Upper lobe of left lung (tissue), 6 donors: Measurements from ENCODE around the gene ATP11A. TPM values are rescaled to one million over a fixed set of nuclear protein-coding genes. Genes with fewer than 3 reads are reported as not detected.

Source experiments
- ATAC-seq, 2 donors: fragments of 200-7000 bp; cut with Tn5 transposase; one replicate each; pipeline ENCODE4 v1.9.1; 2022; ENCODE audit warnings: mild to moderate bottlenecking in 2 of 2, moderate library complexity in 2 of 2; ENCODE audit not compliant: low FRiP score in 2 of 2
- DNase-seq, 2 donors: peaks; one replicate each; pipeline ENCODE4 v3.0.0-alpha.2; 2019 to 2020
- H3K27ac ChIP-seq, 4 donors: fragments of 200-600 bp; sonication (generic); one replicate each; pipeline ENCODE4 v1.5.1; 2016 to 2019
- H3K27me3 ChIP-seq, 4 donors: fragments of 200-600 bp; sonication (generic); one replicate each; pipeline ENCODE4 v1.5.1; 2017 to 2019
- H3K36me3 ChIP-seq, 4 donors: fragments of 200-600 bp; sonication (generic); one replicate each; pipeline ENCODE4 v1.5.1; 2016 to 2019
- H3K4me1 ChIP-seq, 4 donors: fragments of 200-600 bp; sonication (generic); one replicate each; pipeline ENCODE4 v1.5.1; 2018 to 2019
- H3K4me3 ChIP-seq, 4 donors: fragments of 200-600 bp; sonication (generic); one replicate each; pipeline ENCODE4 v1.5.1; 2017 to 2019; ENCODE audit warnings: mild to moderate bottlenecking in 2 of 4, moderate library complexity in 1 of 4
- H3K9me3 ChIP-seq, 4 donors: fragments of 200-600 bp; sonication (generic); one replicate each; pipeline ENCODE4 v1.5.1; 2018 to 2019
- CTCF ChIP-seq, 6 experiments: fragments of 450-650 bp in 4 of 6; fragments of 200-600 bp in 2 of 6; sonication (generic) in 2 of 6; IDR thresholded peaks; one replicate each; pipeline ENCODE4 v1.5.1; 2016 to 2019; ENCODE audit warnings: antibody characterized with exemption in 6 of 6
- EP300 ChIP-seq, 4 donors: sonication (generic); formaldehyde crosslinking; IDR thresholded peaks; one replicate each; pipeline ENCODE4 v1.5.1; 2017; ENCODE audit warnings: antibody characterized with exemption in 4 of 4, control low read depth in 2 of 4
- POLR2A ChIP-seq, 4 donors: fragments of 450-650 bp; IDR thresholded peaks; one replicate each; pipeline ENCODE4 v1.5.1; 2016 to 2017; ENCODE audit warnings: antibody characterized with exemption in 4 of 4, mild to moderate bottlenecking in 2 of 4
- POLR2AphosphoS5 ChIP-seq, 2 donors: sonication (generic); formaldehyde crosslinking; IDR thresholded peaks; one replicate each; pipeline ENCODE4 v1.5.1; 2017; ENCODE audit warnings: antibody characterized with exemption in 2 of 2
- WGBS, 2 donors: methylation state at CpG; one replicate each; pipeline ENCODE4 v1.1.5; 2017 to 2018; 5-methylcytosine and 5-hydroxymethylcytosine counted together
- total RNA-seq, 6 donors: library from RNA; depleted of rRNA in 4 of 6; stranded (reverse); fragments of >200 nt in 4 of 6; gene quantifications; one replicate each; pipeline versions ENCODE4 v1.1.0 to v1.2.1, GENCODE V29; 2016 to 2021
- donor health status: DM: no; HTN: no; CAD: no; lungs with moderate emphysema.
- donor health status: DM: no; HTN: yes; CAD: no; lungs with severe emphysema.

ATP11A gene
- total RNA-seq, 6 donors from 2014 or later, result 159 to 285 (median 260) TPM

- Histone ChIP-seq H3K27ac (peak overlapping the region in 3 of 4 donors; percentile 72 to 85 (median 79)), H3K9me3 (no peaks in the 10 kb centered on the region), H3K4me3 (no peak overlapping the region), H3K4me1 (peaks cover 15 to 56% (median 39%) of the 10 kb centered on the region in 4 donors), H3K27me3 (no peaks in the 10 kb centered on the region), H3K36me3 (peaks cover 0 to 17% (median 12%) of the 10 kb centered on the region in 4 donors)
- 61 to 68% methylated on average over 19 of the region's 19 CpGs for WGBS, 2 donors
- ATAC-seq (no peak), DNase-seq (peak in 1 of 2 donors; percentile 78)
- no peak for TF ChIP-seq CTCF (IDR thresholded peaks at IDR 0.05)
- peak in 1 of 2 donors; percentile 30 for TF ChIP-seq POLR2AphosphoS5 (IDR thresholded peaks at IDR 0.05)
Observed at GRCh38 chr13:112781881-112782361, 92.1 kb downstream of the ATP11A start.

- H3K4me3 ChIP-seq, result no peak overlapping the region
- peaks cover 0 to 19% (median 13%) of the 10 kb centered on the region in 4 donors for H3K36me3 ChIP-seq
- peak overlapping the region; percentile 64 to 85 (median 76) for H3K27ac ChIP-seq
- no peak for TF ChIP-seq POLR2A (IDR thresholded peaks at IDR 0.05)
- no peak for TF ChIP-seq POLR2AphosphoS5 (IDR thresholded peaks at IDR 0.05)
- TF ChIP-seq EP300 (IDR thresholded peaks at IDR 0.05), result no peak
- TF ChIP-seq CTCF (IDR thresholded peaks at IDR 0.05), result no peak
- DNase-seq (no peak), ATAC-seq (peak in 1 of 2 donors; percentile 45)
- no peaks in the 10 kb centered on the region for H3K9me3 ChIP-seq
- 76 to 79% methylated on average over 5 to 15 of the region's 15 CpGs for WGBS, 2 donors
- H3K4me1 ChIP-seq, result peaks cover 12 to 50% (median 37%) of the 10 kb centered on the region in 4 donors
- H3K27me3 ChIP-seq, result no peaks in the 10 kb centered on the region
Observed at GRCh38 chr13:112782429-112783010, 92.7 kb downstream of the ATP11A start.

DNA sequence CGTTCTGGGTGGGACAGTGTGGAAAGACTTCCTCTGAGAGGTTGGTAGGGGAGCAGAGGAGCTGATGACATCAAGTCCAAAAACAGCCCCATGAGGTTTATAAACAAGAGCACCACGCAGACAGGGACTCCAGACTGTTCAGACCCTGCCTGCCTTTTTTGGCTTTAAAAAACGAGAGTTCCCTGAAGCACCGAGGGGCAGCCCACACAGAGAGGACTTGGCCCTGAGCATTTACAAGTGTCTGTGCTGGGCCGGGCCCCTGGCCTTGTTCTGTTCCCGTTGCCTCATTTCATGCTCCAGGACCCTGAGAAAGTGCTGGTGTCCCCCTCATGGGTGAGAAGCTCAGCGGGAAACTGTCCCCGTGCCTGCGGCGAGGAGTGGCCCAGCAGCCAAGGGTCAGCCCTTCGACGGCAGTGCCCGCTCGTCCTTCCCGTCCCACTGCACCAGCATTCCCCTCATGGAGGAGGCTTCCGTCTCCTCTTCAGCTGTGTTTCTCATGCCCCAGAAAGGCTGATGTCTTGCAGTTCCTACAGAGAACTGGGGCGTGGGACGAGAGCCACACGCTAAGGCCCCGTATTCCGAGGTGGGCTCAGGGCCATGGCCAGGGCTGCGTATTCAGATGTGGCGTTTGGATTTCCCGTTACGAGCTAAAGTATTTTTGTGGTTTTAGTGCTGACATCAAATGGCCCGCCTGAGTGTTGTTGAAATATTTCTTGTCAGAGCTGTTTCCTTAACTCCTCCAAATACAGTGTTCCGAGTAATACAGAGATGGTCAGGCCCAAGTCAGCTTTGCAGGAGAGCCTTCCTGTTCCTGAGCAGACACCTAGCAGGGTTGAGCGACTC, 93.5 kb downstream of the ATP11A start:
- Histone ChIP-seq H3K27ac (peak overlapping the region; percentile 64 to 85 (median 76)), H3K4me3 (no peak overlapping the region), H3K9me3 (no peaks in the 10 kb centered on the region), H3K27me3 (no peaks in the 10 kb centered on the region), H3K4me1 (peaks cover 8 to 44% (median 34%) of the 10 kb centered on the region in 4 donors), H3K36me3 (peaks cover 4 to 27% (median 19%) of the 10 kb centered on the region in 4 donors)
- peak; percentile 86 to 93 for ATAC-seq
- peak in 1 of 2 donors; percentile 78 for DNase-seq
- peak in 1 of 2 donors; percentile 6 for TF ChIP-seq POLR2AphosphoS5 (IDR thresholded peaks at IDR 0.05)
- no peak for TF ChIP-seq CTCF (IDR thresholded peaks at IDR 0.05)
- TF ChIP-seq EP300 (IDR thresholded peaks at IDR 0.05), result peak in 3 of 4 donors; percentile 44 to 71 (median 55)
- no peak for TF ChIP-seq POLR2A (IDR thresholded peaks at IDR 0.05)
- WGBS, 2 donors, result 45 to 60% methylated on average over 18 to 25 of the region's 28 CpGs

- TF ChIP-seq POLR2A (IDR thresholded peaks at IDR 0.05) (no peak), POLR2AphosphoS5 (IDR thresholded peaks at IDR 0.05) (peak in 1 of 2 donors; percentile 5), EP300 (IDR thresholded peaks at IDR 0.05) (peak in 1 of 4 donors; percentile 45), CTCF (IDR thresholded peaks at IDR 0.05) (no peak)
- 55 to 74% methylated on average over 9 of the region's 9 CpGs for WGBS, 2 donors
- Histone ChIP-seq H3K36me3 (peaks cover 7 to 31% (median 21%) of the 10 kb centered on the region in 4 donors), H3K9me3 (no peaks in the 10 kb centered on the region), H3K4me3 (no peak overlapping the region), H3K4me1 (peaks cover 8 to 44% (median 34%) of the 10 kb centered on the region in 4 donors), H3K27me3 (no peaks in the 10 kb centered on the region), H3K27ac (peak overlapping the region in 3 of 4 donors; percentile 72 to 85 (median 79))
- peak; percentile 42 to 85 for ATAC-seq
- DNase-seq, result no peak
Observed at GRCh38 chr13:112783978-112784371, 94.1 kb downstream of the ATP11A start.
